HL-60 (cell line): ENCODE measurements around the gene NMRK1.

Experiments
- DNase-seq, 2 experiments: peaks; one replicate each; pipeline ENCODE4 v3.0.0-alpha.2; 2010 to 2020; ENCODE audit warnings: low read depth in 1 of 2, low spot score in 1 of 2
- H3K27ac ChIP-seq: fragments of 250-450 bp; sonication (Bioruptor Pico); replicated peaks from 2 replicates; pipeline ENCODE4 v1.5.1; 2020; ENCODE audit warnings: mild to moderate bottlenecking, moderate library complexity
- H3K27me3 ChIP-seq: fragments of 250-450 bp; sonication (Bioruptor Pico); 2 replicates; pipeline ENCODE4 v1.5.1; 2021; ENCODE audit warnings: mild to moderate bottlenecking, moderate library complexity; ENCODE audit not compliant: insufficient read depth, poor library complexity, severe bottlenecking
- H3K4me3 ChIP-seq: replicated peaks from 2 replicates; pipeline ENCODE4 v1.5.1; 2011; ENCODE audit warnings: mild to moderate bottlenecking, control low read depth, low read length; ENCODE audit not compliant: insufficient read depth
- CTCF ChIP-seq: IDR thresholded peaks from one replicate; pipeline ENCODE4 v1.5.1; 2011; ENCODE audit warnings: low read length, control low read depth, inconsistent platforms; ENCODE audit not compliant: insufficient read depth
- GABPA ChIP-seq: IDR thresholded peaks from 2 replicates; pipeline ENCODE4 v1.6.1; 2012; ENCODE audit warnings: low read depth
- POLR2AphosphoS5 ChIP-seq: IDR thresholded peaks from 2 replicates; pipeline ENCODE4 v1.6.1; 2012; ENCODE audit warnings: low read depth
- REST ChIP-seq: IDR thresholded peaks from 2 replicates; pipeline ENCODE4 v1.6.1; 2012; ENCODE audit warnings: low read depth; ENCODE audit not compliant: insufficient replicate concordance
- SPI1 ChIP-seq: IDR thresholded peaks from 2 replicates; pipeline ENCODE4 v1.6.1; 2012; ENCODE audit warnings: low read depth, mild to moderate bottlenecking, borderline replicate concordance

The NMRK1 gene

GRCh38 chr9:75063556-75064305 lies 24.2 kb downstream of the NMRK1 start:
- DNase-seq: no peak
- H3K4me3 ChIP-seq: no peak overlapping the region
- no peaks in the 10 kb centered on the region for H3K27me3 ChIP-seq
- H3K27ac ChIP-seq: no peak overlapping the region
- no peak for TF ChIP-seq REST
- TF ChIP-seq SPI1: no peak
- no peak for TF ChIP-seq GABPA
- TF ChIP-seq POLR2AphosphoS5: no peak
- no peak for TF ChIP-seq CTCF

- TF ChIP-seq CTCF (no peak), GABPA (no peak), REST (no peak), POLR2AphosphoS5 (no peak), SPI1 (no peak)
- Histone ChIP-seq H3K27ac (no peak overlapping the region), H3K4me3 (no peak overlapping the region), H3K27me3 (no peaks in the 10 kb centered on the region)
- no peak for DNase-seq
These were observed 26.8 kb downstream of the NMRK1 start for GRCh38 chr9:75061169-75061568.

- Histone ChIP-seq H3K27ac (no peak overlapping the region), H3K4me3 (no peak overlapping the region), H3K27me3 (no peaks in the 10 kb centered on the region)
- no peak for DNase-seq
- TF ChIP-seq SPI1 (no peak), REST (no peak), GABPA (no peak), CTCF (no peak), POLR2AphosphoS5 (no peak)
These were observed 33.5 kb downstream of the NMRK1 start for GRCh38 chr9:75054368-75055001.
